ENCODE measurements around the gene BARX2. TPM values are rescaled to one million over a fixed set of nuclear protein-coding genes. Genes with fewer than 3 reads are reported as not detected.

Gene BARX2
- total RNA-seq, 1 experiment from 2014 or later = 0.12 TPM

- Histone ChIP-seq H3K9me3 (ENCODE audit: control insufficient read depth in 1 of 2, insufficient read depth in 1 of 2, low read depth in 1 of 2, low read length in 2 of 2) (no peaks in the 10 kb centered on the region), H3K9ac (ENCODE audit: low read length) (no peak overlapping the region), H3K4me2 (ENCODE audit: low read length) (no peak overlapping the region), H3K27me3 (ENCODE audit: insufficient read depth, low read length) (no peaks in the 10 kb centered on the region), H3K4me1 (ENCODE audit: control insufficient read depth in 1 of 2, insufficient read depth in 2 of 2, low read length in 2 of 2) (peaks cover 0 to 6% of the 10 kb centered on the region in 2 experiments; a peak in 1 of 4 replicates), H3K36me3 (ENCODE audit: control insufficient read depth in 1 of 2, insufficient read depth in 2 of 2, low read length in 2 of 2) (no peaks in the 10 kb centered on the region), H4K20me1 (ENCODE audit: insufficient read depth) (no peaks in the 10 kb centered on the region), H3K27ac (ENCODE audit: low read depth, low read length) (no peak overlapping the region), H2AFZ (ENCODE audit: low read depth, low read length, poor library complexity, severe bottlenecking) (no peak overlapping the region), H3K9me2 (ENCODE audit: insufficient read depth) (no peaks in the 10 kb centered on the region), H3K4me3 (replicated peaks in 1 of 2; ENCODE audit: low read depth in 1 of 2, low read length in 2 of 2) (no peak overlapping the region), H3K79me2 (ENCODE audit: insufficient read depth, low read length) (no peaks in the 10 kb centered on the region)
- ChIA-PET POLR2A (no interaction called here), CTCF (no interaction called here), RAD21 (ENCODE audit: low non-redundant PET in 1 of 2, low total read pairs in 2 of 2, uncharacterized antibody in 2 of 2, unreplicated experiment in 2 of 2) (no interaction called here)
- intact Hi-C loops (cut with micrococcal nuclease) = no loop called here
- DNase-seq (ENCODE audit: low read depth, low spot score) (no peak), ATAC-seq (no peak)
- TF ChIP-seq ZFX (IDR thresholded peaks at IDR 0.05) (no peak), POLR2A (IDR thresholded peaks at IDR 0.05; ENCODE audit: borderline replicate concordance, extremely low read depth, insufficient read depth, insufficient read length) (no peak), EGR1 (IDR thresholded peaks at IDR 0.05; ENCODE audit: low read depth) (no peak), ELF1 (IDR thresholded peaks at IDR 0.05; ENCODE audit: borderline replicate concordance, low read depth) (no peak), EZH2 (IDR thresholded peaks at IDR 0.05) (no peak), JUND (IDR thresholded peaks at IDR 0.05) (no peak), TCF7L2 (IDR thresholded peaks at IDR 0.05; ENCODE audit: borderline replicate concordance, extremely low read depth, insufficient read depth, insufficient read length) (no peak), SIN3A (IDR thresholded peaks at IDR 0.05; ENCODE audit: low read depth) (no peak), RAD21 (IDR thresholded peaks at IDR 0.05; ENCODE audit: low read depth) (no peak), YY1 (IDR thresholded peaks at IDR 0.05; ENCODE audit: extremely low read depth, insufficient replicate concordance, low read depth, low read length) (no peak), POLR2AphosphoS5 (IDR thresholded peaks at IDR 0.05; ENCODE audit: low read depth, low read length) (no peak), ZBTB33 (IDR thresholded peaks at IDR 0.05; ENCODE audit: extremely low read depth, insufficient replicate concordance, low read length) (no peak), MAX (IDR thresholded peaks at IDR 0.05) (no peak), ZNF274 (IDR thresholded peaks at IDR 0.05; ENCODE audit: low read depth, low read length) (no peak), CBX3 (IDR thresholded peaks at IDR 0.05; ENCODE audit: low read depth) (no peak), EZH2phosphoT487 (IDR thresholded peaks at IDR 0.05; ENCODE audit: borderline replicate concordance) (no peak), ATF3 (IDR thresholded peaks at IDR 0.05) (no peak)
- BruUV-seq (replicated peaks) = no TSS peak
Observed at GRCh38 chr11:129460714-129461113, 85.1 kb downstream of the BARX2 start.
